ENCODE measurements around the gene MYEF2. TPM values are rescaled to one million over a fixed set of nuclear protein-coding genes. Genes with fewer than 3 reads are reported as not detected.

The MYEF2 gene
- total RNA-seq, 4 donors from 2014 or later: 2.0 to 4.3 (median 2.5) TPM

- WGBS, 2 donors: 83 to 84% methylated on average over 3 of the region's 3 CpGs
- intact Hi-C loops (cut with DNase I; ENCODE audit: low total_unique reads): no loop called here
Measured at GRCh38 chr15:48185529-48185928, 7.4 kb upstream of the MYEF2 start.

GRCh38 chr15:48182749-48183148 lies 4.7 kb upstream of the MYEF2 start:
- no peak for DNase-seq (ENCODE audit: low spot score in 2 of 2)
- 67 to 69% methylated on average over 2 of the region's 2 CpGs for whole genome bisulfite sequencing, 2 donors
- TF ChIP-seq CTCF (IDR thresholded peaks at IDR 0.05) (no peak), POLR2A (IDR thresholded peaks at IDR 0.05) (no peak)
- intact Hi-C loops (cut with DNase I; ENCODE audit: low total_unique reads): no loop called here
- no peak overlapping the region for H3K4me3 ChIP-seq (ENCODE audit: low read depth, poor library complexity, severe bottlenecking)

More at GRCh38 chr15:48185529-48185928, 7.4 kb upstream of the MYEF2 start:
- no peak for DNase-seq (ENCODE audit: low spot score in 2 of 2)
- TF ChIP-seq CTCF (IDR thresholded peaks at IDR 0.05) (no peak), POLR2A (IDR thresholded peaks at IDR 0.05) (no peak)
- H3K4me3 ChIP-seq (ENCODE audit: low read depth, poor library complexity, severe bottlenecking): no peak overlapping the region

GRCh38 chr15:48178648-48178931 lies 495 bp upstream of the MYEF2 start:
- H3K4me3 ChIP-seq (ENCODE audit: low read depth, poor library complexity, severe bottlenecking): no peak overlapping the region
- 76 to 78% methylated on average over 1 of the region's 1 CpG for WGBS, 2 donors
- intact Hi-C loops (cut with DNase I; ENCODE audit: low total_unique reads): no loop called here
- DNase-seq (ENCODE audit: low spot score in 2 of 2): no peak
- TF ChIP-seq CTCF (IDR thresholded peaks at IDR 0.05) (no peak), POLR2A (IDR thresholded peaks at IDR 0.05) (no peak)

GRCh38 chr15:48177383-48177765 lies 721 bp downstream of the MYEF2 start:
- intact Hi-C loops (cut with DNase I; ENCODE audit: low total_unique reads): no loop called here
- DNase-seq (ENCODE audit: low spot score in 2 of 2): no peak
- no peak for TF ChIP-seq POLR2A (IDR thresholded peaks at IDR 0.05)
- TF ChIP-seq CTCF (IDR thresholded peaks at IDR 0.05): no peak

GRCh38 chr15:48176957-48177356 lies 1.1 kb downstream of the MYEF2 start:
- no peak for TF ChIP-seq POLR2A (IDR thresholded peaks at IDR 0.05)
- no peak for TF ChIP-seq CTCF (IDR thresholded peaks at IDR 0.05)
- WGBS, 2 donors: 71 to 77% methylated on average over 2 of the region's 2 CpGs
- H3K4me3 ChIP-seq (ENCODE audit: low read depth, poor library complexity, severe bottlenecking): no peak overlapping the region

More at GRCh38 chr15:48177383-48177765, 721 bp downstream of the MYEF2 start:
- H3K4me3 ChIP-seq (ENCODE audit: low read depth, poor library complexity, severe bottlenecking): peak overlapping the region; percentile 18
- 6 to 8% methylated on average over 10 of the region's 10 CpGs for WGBS, 2 donors

GRCh38 chr15:48176112-48176511 lies 2.0 kb downstream of the MYEF2 start:
- no peak for DNase-seq (ENCODE audit: low spot score in 2 of 2)
- TF ChIP-seq CTCF (IDR thresholded peaks at IDR 0.05): no peak
- no peak for TF ChIP-seq POLR2A (IDR thresholded peaks at IDR 0.05)
- no peak overlapping the region for H3K4me3 ChIP-seq (ENCODE audit: low read depth, poor library complexity, severe bottlenecking)
- intact Hi-C loops (cut with DNase I; ENCODE audit: low total_unique reads): no loop called here
- WGBS, 2 donors: 66 to 70% methylated on average over 4 of the region's 4 CpGs

More at GRCh38 chr15:48176957-48177356, 1.1 kb downstream of the MYEF2 start:
- DNase-seq (ENCODE audit: low spot score in 2 of 2): no peak
- intact Hi-C loops (cut with DNase I; ENCODE audit: low total_unique reads): no loop called here
